ENCODE results near the gene MAPK8IP3.

DNA sequence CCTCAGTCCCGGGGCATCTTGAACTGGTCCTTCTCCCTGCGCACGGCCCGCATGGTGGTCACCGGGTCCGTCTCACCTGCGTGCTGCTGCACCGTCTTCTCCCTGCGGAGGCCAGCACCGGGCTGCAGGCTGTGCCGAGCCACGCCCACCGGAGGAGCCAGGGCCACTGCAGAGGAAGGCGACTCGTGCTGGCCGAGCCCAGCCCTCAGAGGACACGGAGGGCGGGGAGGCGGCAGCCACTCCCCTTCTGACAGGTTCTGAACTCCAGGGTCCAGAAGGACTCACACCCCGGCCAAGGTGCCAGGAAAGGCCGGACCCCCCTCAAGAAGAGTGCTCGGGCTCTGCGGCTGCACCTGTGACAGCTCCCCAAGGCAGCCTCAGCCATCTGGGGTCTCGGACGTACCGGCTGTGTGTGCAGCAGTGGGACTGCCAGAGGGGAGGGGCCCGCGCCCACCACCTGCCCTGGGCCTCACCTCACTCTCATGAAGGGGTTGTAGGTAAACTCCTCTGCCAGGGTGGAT, 103.3 kb downstream of the MAPK8IP3 start:
- TF ChIP-seq, protein P1, sequence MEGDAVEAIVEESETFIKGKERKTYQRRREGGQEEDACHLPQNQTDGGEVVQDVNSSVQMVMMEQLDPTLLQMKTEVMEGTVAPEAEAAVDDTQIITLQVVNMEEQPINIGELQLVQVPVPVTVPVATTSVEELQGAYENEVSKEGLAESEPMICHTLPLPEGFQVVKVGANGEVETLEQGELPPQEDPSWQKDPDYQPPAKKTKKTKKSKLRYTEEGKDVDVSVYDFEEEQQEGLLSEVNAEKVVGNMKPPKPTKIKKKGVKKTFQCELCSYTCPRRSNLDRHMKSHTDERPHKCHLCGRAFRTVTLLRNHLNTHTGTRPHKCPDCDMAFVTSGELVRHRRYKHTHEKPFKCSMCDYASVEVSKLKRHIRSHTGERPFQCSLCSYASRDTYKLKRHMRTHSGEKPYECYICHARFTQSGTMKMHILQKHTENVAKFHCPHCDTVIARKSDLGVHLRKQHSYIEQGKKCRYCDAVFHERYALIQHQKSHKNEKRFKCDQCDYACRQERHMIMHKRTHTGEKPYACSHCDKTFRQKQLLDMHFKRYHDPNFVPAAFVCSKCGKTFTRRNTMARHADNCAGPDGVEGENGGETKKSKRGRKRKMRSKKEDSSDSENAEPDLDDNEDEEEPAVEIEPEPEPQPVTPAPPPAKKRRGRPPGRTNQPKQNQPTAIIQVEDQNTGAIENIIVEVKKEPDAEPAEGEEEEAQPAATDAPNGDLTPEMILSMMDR (IDR thresholded peaks at IDR 0.05; ENCODE audit: low read length), result no peak
- TF ChIP-seq EZH2phosphoT487 (IDR thresholded peaks at IDR 0.05; ENCODE audit: low read length), result no peak
